Endothelial cell of umbilical vein (primary cell): ENCODE data around the gene MTCH1. TPM values are rescaled to one million over a fixed set of nuclear protein-coding genes. Genes with fewer than 3 reads are reported as not detected.
A peak's percentile ranks its signal among the peaks of the same experiment; 100 is the strongest.

ENCODE experiments used
- BruUV-seq: library from RNA; stranded (reverse); fragments of 400-500 nt; replicated peaks from 2 replicates; lab custom pipeline; 2021; lab: Mats Ljungman, UMichigan
- CTCF ChIA-PET: fragments of 300-600, 350-600 bp; sonication (Branson Sonifier 250); formaldehyde crosslinking; loops from one replicate; lab custom pipeline; 2021; ENCODE audit warnings: antibody characterized with exemption, inconsistent platforms; lab: Charles Lee
- POLR2A ChIA-PET: fragments of 300-600, 350-600 bp; sonication (Branson Sonifier 250); formaldehyde crosslinking; loops from one replicate; lab custom pipeline; 2021; ENCODE audit warnings: antibody characterized with exemption, inconsistent platforms; lab: Charles Lee
- DNase-seq: peaks from one replicate; pipeline ENCODE4 v3.0.0-alpha.2; 2011; ENCODE audit warnings: low read depth, low spot score
- FAIRE-seq: peaks from 2 replicates; lab custom pipeline; 2011; peaks lifted over from hg19 to GRCh38; lab: Jason Lieb, UNC
- H2AFZ ChIP-seq: 2 replicates; pipeline ENCODE4 v1.6.0; 2012; ENCODE audit warnings: low read depth, low read length, control low read depth, inconsistent platforms
- H3K27ac ChIP-seq: 2 replicates; pipeline ENCODE4 v1.5.1; 2011; ENCODE audit warnings: low read depth, mild to moderate bottlenecking, control low read depth, low read length, moderate library complexity; ENCODE audit not compliant: insufficient read depth
- H3K27me3 ChIP-seq, 2 experiments: 2 replicates each; pipeline versions ENCODE4 v1.6.0 to v1.6.1; 2011; ENCODE audit warnings: low read length in 2 of 2, mixed read lengths in 1 of 2; ENCODE audit not compliant: control insufficient read depth in 2 of 2, insufficient read depth in 2 of 2
- H3K36me3 ChIP-seq, 2 experiments: 2 replicates in 1 of 2; 3 replicates in 1 of 2; pipeline ENCODE4 v1.5.1; 2011; ENCODE audit warnings: low read length in 2 of 2, mild to moderate bottlenecking in 1 of 2, moderate library complexity in 1 of 2; ENCODE audit not compliant: control insufficient read depth in 2 of 2, insufficient read depth in 2 of 2; ENCODE audit errors: extremely low read depth in 1 of 2
- H3K4me1 ChIP-seq: 3 replicates; pipeline ENCODE4 v1.5.1; 2011; ENCODE audit warnings: mild to moderate bottlenecking, low read length; ENCODE audit not compliant: control insufficient read depth, insufficient read depth; ENCODE audit errors: extremely low read depth
- H3K4me2 ChIP-seq: 2 replicates; pipeline ENCODE4 v1.6.1; 2011; ENCODE audit warnings: low read length, control low read depth, mixed read lengths; ENCODE audit not compliant: insufficient read depth
- H3K4me3 ChIP-seq, 3 experiments: fragments of 200-600 bp in 1 of 3; sonication (generic), shearing (Covaris generic) in 1 of 3; replicated peaks in 1 of 3; 2 replicates each; pipeline ENCODE4 v1.5.1; 2011 to 2016; ENCODE audit warnings: control low read depth in 3 of 3, low read length in 3 of 3, mild to moderate bottlenecking in 2 of 3, inconsistent platforms in 1 of 3, low read depth in 1 of 3, moderate library complexity in 1 of 3; ENCODE audit not compliant: insufficient read depth in 1 of 3
- H3K79me2 ChIP-seq: 2 replicates; pipeline ENCODE4 v1.6.0; 2012; ENCODE audit warnings: low read length, inconsistent platforms; ENCODE audit not compliant: control insufficient read depth, insufficient read depth
- H3K9ac ChIP-seq: replicated peaks from 2 replicates; pipeline ENCODE3; 2011; ENCODE audit warnings: low read length, control low read depth; ENCODE audit not compliant: insufficient read depth; ENCODE audit errors: extremely low read depth
- H3K9me1 ChIP-seq: replicated peaks from 3 replicates; pipeline ENCODE4 v1.6.0; 2011; ENCODE audit warnings: mild to moderate bottlenecking, low read length; ENCODE audit not compliant: control insufficient read depth, insufficient read depth; ENCODE audit errors: extremely low read depth
- H3K9me3 ChIP-seq: replicated peaks from 2 replicates; pipeline ENCODE4 v1.5.1; 2012; ENCODE audit warnings: low read length, inconsistent platforms; ENCODE audit not compliant: control insufficient read depth, insufficient read depth
- H4K20me1 ChIP-seq: replicated peaks from 2 replicates; pipeline ENCODE3; 2011; ENCODE audit warnings: mild to moderate bottlenecking, low read length; ENCODE audit not compliant: control insufficient read depth, insufficient read depth; ENCODE audit errors: extremely low read depth
- FOS ChIP-seq: IDR thresholded peaks from 2 replicates; pipeline ENCODE4 v1.6.1; 2011; ENCODE audit warnings: mild to moderate bottlenecking, low read length, moderate library complexity, borderline replicate concordance; ENCODE audit not compliant: insufficient read depth
- MYC ChIP-seq: IDR thresholded peaks from one replicate; pipeline ENCODE4 v1.6.1; 2011; ENCODE audit warnings: mild to moderate bottlenecking, low read depth, low read length
- POLR2A ChIP-seq: IDR thresholded peaks from 2 replicates; pipeline ENCODE4 v1.6.1; 2012; ENCODE audit warnings: low read depth, mild to moderate bottlenecking, control low read depth, low read length
- POLR2AphosphoS5 ChIP-seq: IDR thresholded peaks from 2 replicates; pipeline ENCODE4 v1.6.1; 2012; ENCODE audit warnings: low read depth, mild to moderate bottlenecking, control low read depth, low read length, moderate library complexity; ENCODE audit not compliant: insufficient read depth
- dilution Hi-C: fragments of 300-500 bp; cut with MboI; formaldehyde crosslinking; loops from one replicate; pipeline ENCODE4 v1.15.0; 2019; ENCODE audit warnings: low sequenced_read_pairs; ENCODE audit not compliant: extremely low pct_ligation_motif_present
- intact Hi-C: fragments of 100-400 bp; cut with micrococcal nuclease; formaldehyde crosslinking; loops from one replicate; pipeline ENCODE4 v1.10.0; 2022
- polyA plus RNA-seq, 4 experiments: library from polyadenylated mRNA; depleted of rRNA in 3 of 4; stranded (reverse) in 3 of 4; unstranded in 1 of 4; fragments of >200 nt; gene quantifications; 2 replicates each; pipeline versions ENCODE4 v1.2.1 to v1.2.3, GENCODE V29; 2011 to 2012; ENCODE audit warnings: missing spikeins in 1 of 4
- total RNA-seq: library from RNA; stranded (reverse); gene quantifications from 2 replicates; pipeline ENCODE4 v1.2.3, GENCODE V29; 2021

Gene MTCH1
- total and polyA plus RNA-seq, 2 donors (not counting 3 experiments of a cell fraction or from before 2014, with no cell fraction given), result 218 to 228 TPM

- no peaks in the 10 kb centered on the region for H3K27me3 ChIP-seq
- no peak overlapping the region for H2AFZ ChIP-seq
- no peaks in the 10 kb centered on the region for H3K9me3 ChIP-seq
- POLR2A ChIA-PET, result interaction anchor here (0.6 kb wide), 1 partner anchor 24 kb away, joined by 3 read pairs; no protein-coding TSS in a partner anchor
- no peaks in the 10 kb centered on the region for H3K9me1 ChIP-seq
- DNase-seq (peak; percentile 68), FAIRE-seq (peak; percentile 76)
- peaks cover 3% of the 10 kb centered on the region for H4K20me1 ChIP-seq
- TF ChIP-seq POLR2AphosphoS5 (no peak), FOS (peak; percentile 61), POLR2A (no peak)
- peak overlapping the region; percentile 97 for H3K9ac ChIP-seq
- intact Hi-C loops (loop anchor here (10.0 kb wide), 1 partner anchor 220 kb away; no protein-coding TSS in a partner anchor), dilution Hi-C loops (no loop called here)
- H3K27ac ChIP-seq, result peak overlapping the region; percentile 71
- peak overlapping the region; percentile 75 for H3K4me2 ChIP-seq
- H3K4me3 ChIP-seq, result peak overlapping the region; percentile 71 to 95 (median 87)
- H3K4me1 ChIP-seq, result peaks cover 29% of the 10 kb centered on the region
- peaks cover 0 to 8% of the 10 kb centered on the region in 2 experiments for H3K36me3 ChIP-seq
- H3K79me2 ChIP-seq, result peaks cover 62% of the 10 kb centered on the region
- CTCF ChIA-PET, result interaction anchor here (1.0 to 1.4 kb wide), 4 partner anchors 33 to 226 kb away, joined by 3 to 14 read pairs (median 4); partner anchors contain the start of gene PPIL1
- BruUV-seq, result TSS peak; percentile 80
These were observed 1.2 kb downstream of the MTCH1 start for GRCh38 chr6:36984581-36985416.

GRCh38 chr6:36983538-36983937, 2.5 kb downstream of the MTCH1 start:
- Histone ChIP-seq H3K4me3 (no peak overlapping the region), H3K9me3 (no peaks in the 10 kb centered on the region), H3K9me1 (no peaks in the 10 kb centered on the region), H4K20me1 (peaks cover 3% of the 10 kb centered on the region), H3K27me3 (no peaks in the 10 kb centered on the region), H3K36me3 (peaks cover 0 to 12% of the 10 kb centered on the region in 2 experiments), H3K4me1 (peaks cover 29% of the 10 kb centered on the region), H3K4me2 (peak overlapping the region; percentile 75), H3K9ac (no peak overlapping the region), H3K27ac (no peak overlapping the region), H2AFZ (no peak overlapping the region), H3K79me2 (peaks cover 72% of the 10 kb centered on the region)
- CTCF ChIA-PET, result interaction anchor here (3.1 kb wide), 1 partner anchor 34 kb away, joined by 19 read pairs; no protein-coding TSS in a partner anchor
- TF ChIP-seq MYC, result no peak
- no TSS peak for BruUV-seq
- POLR2A ChIA-PET, result interaction anchor here (0.6 kb wide), 1 partner anchor 223 kb away, joined by 3 read pairs; no protein-coding TSS in a partner anchor
- intact Hi-C loops (loop anchor here (10.0 kb wide), 1 partner anchor 219 kb away; no protein-coding TSS in a partner anchor), dilution Hi-C loops (no loop called here)
- no peak for FAIRE-seq
- no peak for DNase-seq
